H1 (cell line): ENCODE results near the gene EOGT.

ENCODE experiments used
- CTCF ChIP-seq, 3 experiments: IDR thresholded peaks; 1 replicate in 2 of 3; 2 replicates in 1 of 3; pipeline versions ENCODE4 v1.5.1 to v1.6.1; 2011; ENCODE audit warnings: low read length in 3 of 3, mild to moderate bottlenecking in 3 of 3, inconsistent platforms in 2 of 3, low read depth in 1 of 3, moderate library complexity in 1 of 3; ENCODE audit not compliant: insufficient read depth in 1 of 3; ENCODE audit errors: control extremely low read depth in 1 of 3
- E2F6 ChIP-seq: IDR thresholded peaks from 2 replicates; pipeline ENCODE4 v1.6.1; 2012; ENCODE audit warnings: inconsistent platforms
- EGR1 ChIP-seq: IDR thresholded peaks from 2 replicates; pipeline ENCODE4 v1.6.1; 2011; ENCODE audit warnings: low read depth, low read length, borderline replicate concordance
- EZH2 ChIP-seq: fragments of 200-600 bp; sonication (generic); IDR thresholded peaks from 2 replicates; pipeline ENCODE4 v1.7.1; 2012; ENCODE audit warnings: low read depth, mild to moderate bottlenecking, moderate library complexity, low read length, inconsistent platforms; ENCODE audit not compliant: severe bottlenecking
- HDAC2 ChIP-seq, 2 experiments: fragments of 300-600 bp in 1 of 2; sonication (generic) in 1 of 2; IDR thresholded peaks; 2 replicates each; pipeline ENCODE4 v1.6.1; 2011 to 2012; ENCODE audit warnings: low read depth in 2 of 2, low read length in 2 of 2, mild to moderate bottlenecking in 2 of 2, moderate library complexity in 2 of 2, borderline replicate concordance in 1 of 2, inconsistent platforms in 1 of 2
- KDM1A ChIP-seq: fragments of 200-600, 300-600 bp; sonication (generic); IDR thresholded peaks from 2 replicates; pipeline ENCODE4 v1.7.1; 2016; ENCODE audit warnings: mild to moderate bottlenecking, low read length, borderline replicate concordance
- POLR2A ChIP-seq, 2 experiments: IDR thresholded peaks; 1 replicate in 1 of 2; 2 replicates in 1 of 2; pipeline ENCODE4 v1.6.1; 2011; ENCODE audit warnings: low read depth in 2 of 2, low read length in 2 of 2, mild to moderate bottlenecking in 2 of 2; ENCODE audit errors: control extremely low read depth in 1 of 2
- POLR2AphosphoS5 ChIP-seq: IDR thresholded peaks from 2 replicates; pipeline ENCODE4 v1.6.1; 2011; ENCODE audit warnings: low read depth, low read length
- RNF2 ChIP-seq: fragments of 200-900, 300-1000 bp; sonication (generic); IDR thresholded peaks from 2 replicates; pipeline ENCODE4 v1.7.1; 2016; ENCODE audit warnings: borderline replicate concordance, low read depth, mild to moderate bottlenecking, antibody characterized with exemption, low read length; ENCODE audit not compliant: poor library complexity, severe bottlenecking; ENCODE audit errors: missing control alignments
- RXRA ChIP-seq: IDR thresholded peaks from 2 replicates; pipeline ENCODE4 v1.6.1; 2011; ENCODE audit warnings: low read depth, mild to moderate bottlenecking, low read length, moderate library complexity; ENCODE audit not compliant: insufficient read depth
- SIN3A ChIP-seq, 2 experiments: IDR thresholded peaks in 1 of 2; conservative IDR thresholded peaks in 1 of 2; 2 replicates each; pipeline ENCODE4 v1.6.1; 2011 to 2012; ENCODE audit warnings: low read length in 2 of 2, improper control_type of control experiment in 1 of 2, low read depth in 1 of 2, mild to moderate bottlenecking in 1 of 2
- TAF1 ChIP-seq: IDR thresholded peaks from 2 replicates; pipeline ENCODE4 v1.6.1; 2011; ENCODE audit warnings: mild to moderate bottlenecking, low read depth, low read length
- USF2 ChIP-seq: IDR thresholded peaks from 2 replicates; pipeline ENCODE4 v1.6.1; 2011; ENCODE audit warnings: low read length, improper control_type of control experiment
- ZNF274 ChIP-seq: IDR thresholded peaks from 2 replicates; pipeline ENCODE4 v1.7.0; 2012; ENCODE audit warnings: low read length, borderline replicate concordance; ENCODE audit errors: extremely low read depth

- TF ChIP-seq HDAC2 (IDR thresholded peaks at IDR 0.05; ENCODE audit: borderline replicate concordance in 1 of 2, low read depth in 2 of 2, low read length in 2 of 2) (no peak), EZH2 (no peak), EGR1 (no peak), USF2 (no peak), POLR2AphosphoS5 (no peak), CTCF (IDR thresholded peaks at IDR 0.05; ENCODE audit: control extremely low read depth in 1 of 3, insufficient read depth in 1 of 3, low read depth in 1 of 3, low read length in 3 of 3) (no peak), RXRA (no peak), KDM1A (no peak), POLR2A (IDR thresholded peaks at IDR 0.05; ENCODE audit: control extremely low read depth in 1 of 2, low read depth in 2 of 2, low read length in 2 of 2) (no peak), ZNF274 (no peak), SIN3A (conservative IDR thresholded peaks at IDR 0.05 in 1 of 2, IDR thresholded peaks at IDR 0.05 in 1 of 2; ENCODE audit: low read depth in 1 of 2, low read length in 2 of 2) (no peak), RNF2 (no peak), TAF1 (no peak), E2F6 (no peak)
These were observed 26.2 kb downstream of the EOGT start for GRCh38 chr3:68987322-68987721.
